HEK293 (cell line): ENCODE results near the gene SRSF6.

ENCODE experiments used
- FEZF1 ChIP-seq: fragments of 450-650 bp; formaldehyde crosslinking; IDR thresholded peaks from 2 replicates; pipeline ENCODE4 v1.5.1; 2016; ENCODE audit warnings: missing biosample characterization, missing genetic modification characterization
- SALL2 ChIP-seq: fragments of 450-650 bp; formaldehyde crosslinking; IDR thresholded peaks from 2 replicates; pipeline ENCODE4 v1.5.0; 2017; ENCODE audit warnings: missing biosample characterization, mild to moderate bottlenecking, missing genetic modification characterization, borderline replicate concordance
- SETDB1 ChIP-seq: IDR thresholded peaks from one replicate; pipeline ENCODE4 v1.6.1; 2017; ENCODE audit warnings: mild to moderate bottlenecking, low read length, moderate library complexity, mixed read lengths; ENCODE audit not compliant: insufficient read length
- SP3 ChIP-seq: fragments of 450-650 bp; formaldehyde crosslinking; IDR thresholded peaks from 2 replicates; pipeline ENCODE4 v1.5.1; 2016; ENCODE audit warnings: missing biosample characterization, missing genetic modification characterization
- SP7 ChIP-seq: fragments of 450-650 bp; formaldehyde crosslinking; IDR thresholded peaks from 2 replicates; pipeline ENCODE4 v1.5.1; 2016; ENCODE audit warnings: missing biosample characterization, missing genetic modification characterization
- TSHZ1 ChIP-seq: fragments of 450-650 bp; formaldehyde crosslinking; IDR thresholded peaks from 2 replicates; pipeline ENCODE4 v1.5.1; 2016; ENCODE audit warnings: missing biosample characterization, missing genetic modification characterization, borderline replicate concordance
- YY2 ChIP-seq: fragments of 450-650 bp; formaldehyde crosslinking; IDR thresholded peaks from 2 replicates; pipeline ENCODE4 v1.5.1; 2016; ENCODE audit warnings: missing biosample characterization, missing genetic modification characterization
- ZBTB1 ChIP-seq: fragments of 450-650 bp; formaldehyde crosslinking; IDR thresholded peaks from 2 replicates; pipeline ENCODE4 v1.5.1; 2016; ENCODE audit warnings: missing biosample characterization, missing genetic modification characterization
- ZBTB26 ChIP-seq: fragments of 450-650 bp; formaldehyde crosslinking; optimal IDR thresholded peaks from 2 replicates; pipeline ENCODE3; 2016; ENCODE audit warnings: missing biosample characterization, mild to moderate bottlenecking, missing genetic modification characterization
- ZEB2 ChIP-seq: fragments of 450-650 bp; formaldehyde crosslinking; IDR thresholded peaks from 2 replicates; pipeline ENCODE4 v1.5.1; 2016; ENCODE audit warnings: missing biosample characterization, missing genetic modification characterization
- ZFP37 ChIP-seq: fragments of 450-650 bp; formaldehyde crosslinking; IDR thresholded peaks from 2 replicates; pipeline ENCODE4 v1.5.1; 2016; ENCODE audit warnings: missing biosample characterization, missing genetic modification characterization
- ZFP69B ChIP-seq: fragments of 450-650 bp; formaldehyde crosslinking; IDR thresholded peaks from 2 replicates; pipeline ENCODE4 v1.5.1; 2016; ENCODE audit warnings: missing biosample characterization, missing genetic modification characterization
- ZIC2 ChIP-seq: fragments of 450-650 bp; formaldehyde crosslinking; IDR thresholded peaks from 2 replicates; pipeline ENCODE4 v1.5.1; 2016; ENCODE audit warnings: missing biosample characterization, missing genetic modification characterization
- ZNF10 ChIP-seq: fragments of 450-650 bp; formaldehyde crosslinking; IDR thresholded peaks from 2 replicates; pipeline ENCODE4 v1.5.1; 2017; ENCODE audit warnings: missing biosample characterization, missing genetic modification characterization
- ZNF121 ChIP-seq: fragments of 450-650 bp; formaldehyde crosslinking; IDR thresholded peaks from 2 replicates; pipeline ENCODE4 v1.5.1; 2016; ENCODE audit warnings: missing biosample characterization, missing genetic modification characterization
- ZNF133 ChIP-seq: fragments of 450-650 bp; formaldehyde crosslinking; IDR thresholded peaks from 2 replicates; pipeline ENCODE4 v1.5.1; 2016; ENCODE audit warnings: missing biosample characterization, missing genetic modification characterization
- ZNF146 ChIP-seq: fragments of 450-650 bp; formaldehyde crosslinking; IDR thresholded peaks from 2 replicates; pipeline ENCODE4 v1.5.1; 2016; ENCODE audit warnings: missing biosample characterization, missing genetic modification characterization
- ZNF16 ChIP-seq: fragments of 450-650 bp; formaldehyde crosslinking; IDR thresholded peaks from 2 replicates; pipeline ENCODE4 v1.5.1; 2016; ENCODE audit warnings: low read depth, missing biosample characterization, missing genetic modification characterization
- ZNF184 ChIP-seq: fragments of 450-650 bp; IDR thresholded peaks from 2 replicates; pipeline ENCODE4 v1.5.1; 2018; ENCODE audit warnings: missing biosample characterization, mild to moderate bottlenecking, missing genetic modification characterization
- ZNF221 ChIP-seq: fragments of 450-650 bp; formaldehyde crosslinking; IDR thresholded peaks from 2 replicates; pipeline ENCODE4 v1.5.1; 2017; ENCODE audit warnings: missing biosample characterization, missing genetic modification characterization, borderline replicate concordance
- ZNF354C ChIP-seq: fragments of 450-650 bp; formaldehyde crosslinking; IDR thresholded peaks from 2 replicates; pipeline ENCODE4 v1.5.1; 2016; ENCODE audit warnings: missing biosample characterization, missing genetic modification characterization, low read depth, borderline replicate concordance
- ZNF366 ChIP-seq: fragments of 450-650 bp; formaldehyde crosslinking; conservative IDR thresholded peaks from 2 replicates; pipeline ENCODE4 v1.5.1; 2016; ENCODE audit warnings: missing biosample characterization, missing genetic modification characterization
- ZNF473 ChIP-seq: fragments of 450-650 bp; formaldehyde crosslinking; IDR thresholded peaks from 2 replicates; pipeline ENCODE4 v1.5.1; 2017; ENCODE audit warnings: missing biosample characterization, missing genetic modification characterization
- ZNF48 ChIP-seq: fragments of 450-650 bp; formaldehyde crosslinking; IDR thresholded peaks from 2 replicates; pipeline ENCODE4 v1.5.1; 2016; ENCODE audit warnings: missing biosample characterization, missing genetic modification characterization
- ZNF521 ChIP-seq: fragments of 450-650 bp; formaldehyde crosslinking; IDR thresholded peaks from 2 replicates; pipeline ENCODE4 v1.5.1; 2017; ENCODE audit warnings: missing biosample characterization, mild to moderate bottlenecking, missing genetic modification characterization
- ZNF560 ChIP-seq: fragments of 450-650 bp; formaldehyde crosslinking; IDR thresholded peaks from 2 replicates; pipeline ENCODE4 v1.5.1; 2017; ENCODE audit warnings: missing biosample characterization, missing genetic modification characterization, borderline replicate concordance
- ZNF561 ChIP-seq: fragments of 450-650 bp; IDR thresholded peaks from 2 replicates; pipeline ENCODE4 v1.5.1; 2018; ENCODE audit warnings: missing biosample characterization, missing genetic modification characterization, borderline replicate concordance
- ZNF571 ChIP-seq: fragments of 450-650 bp; formaldehyde crosslinking; IDR thresholded peaks from 2 replicates; pipeline ENCODE4 v1.5.0; 2017; ENCODE audit warnings: missing biosample characterization, missing genetic modification characterization
- ZNF610 ChIP-seq: fragments of 450-650 bp; formaldehyde crosslinking; IDR thresholded peaks from 2 replicates; pipeline ENCODE4 v1.5.1; 2016; ENCODE audit warnings: missing biosample characterization, missing genetic modification characterization, borderline replicate concordance
- ZNF621 ChIP-seq: fragments of 450-650 bp; formaldehyde crosslinking; IDR thresholded peaks from 2 replicates; pipeline ENCODE4 v1.5.1; 2017; ENCODE audit warnings: missing biosample characterization, missing genetic modification characterization
- ZNF645 ChIP-seq: fragments of 450-650 bp; formaldehyde crosslinking; IDR thresholded peaks from 2 replicates; pipeline ENCODE4; 2016; ENCODE audit warnings: missing biosample characterization, missing genetic modification characterization
- ZNF658 ChIP-seq: fragments of 450-650 bp; formaldehyde crosslinking; IDR thresholded peaks from 2 replicates; pipeline ENCODE4; 2016; ENCODE audit warnings: missing biosample characterization, missing genetic modification characterization
- ZNF776 ChIP-seq: fragments of 450-650 bp; formaldehyde crosslinking; IDR thresholded peaks from 2 replicates; pipeline ENCODE4 v1.5.0; 2017; ENCODE audit warnings: missing biosample characterization, missing genetic modification characterization, borderline replicate concordance
- ZNF830 ChIP-seq: fragments of 450-650 bp; IDR thresholded peaks from 2 replicates; pipeline ENCODE4 v1.5.0; 2018; ENCODE audit warnings: missing biosample characterization, missing genetic modification characterization, low read depth, mild to moderate bottlenecking, moderate library complexity

The SRSF6 gene

GRCh38 chr20:43457640-43458421 is at the start of gene SRSF6 (continued):
- TF ChIP-seq ZNF830 (tag by site-specific recombination): no peak
- no peak for TF ChIP-seq ZNF521 (tag by site-specific recombination)
- TF ChIP-seq ZNF354C (tag by site-specific recombination): no peak
- 0 out of 2 replicates have a peak, but pooled peaks have one; percentile 50 for TF ChIP-seq ZFP69B (tag by site-specific recombination)
- TF ChIP-seq ZNF645 (tag by site-specific recombination): peak; percentile 82; the same call in 1 of the 2 replicates
- TF ChIP-seq ZIC2: no peak
- no peak for TF ChIP-seq ZNF571
- no peak for TF ChIP-seq ZNF366 (tag by site-specific recombination)
- TF ChIP-seq SETDB1: no peak
- no peak for TF ChIP-seq ZNF560 (tag by site-specific recombination)
- TF ChIP-seq ZBTB26: peak; percentile 96
- TF ChIP-seq ZNF621 (tag by site-specific recombination): no peak
- peak; percentile 85 for TF ChIP-seq SP7 (tag by site-specific recombination)
- TF ChIP-seq TSHZ1 (tag by site-specific recombination): 0 out of 2 replicates have a peak, but pooled peaks have one; percentile 24
- TF ChIP-seq ZNF16 (tag by site-specific recombination): no peak
- peak; percentile 81 for TF ChIP-seq ZNF561
- TF ChIP-seq ZNF658 (tag by site-specific recombination): no peak
- no peak for TF ChIP-seq ZNF776 (tag by site-specific recombination)
- TF ChIP-seq YY2: peak; percentile 76; the same call in 1 of the 2 replicates
- TF ChIP-seq ZEB2: peak; percentile 80; the same call in 1 of the 2 replicates
- no peak for TF ChIP-seq ZNF10 (tag by site-specific recombination)
- peak; percentile 80; the same call in 1 of the 2 replicates for TF ChIP-seq ZBTB1 (tag by site-specific recombination)
- TF ChIP-seq ZNF133 (tag by site-specific recombination): no peak
- no peak for TF ChIP-seq ZNF473 (tag by site-specific recombination)
- TF ChIP-seq FEZF1: no peak
- peak; percentile 32; the same call in 1 of the 2 replicates for TF ChIP-seq ZNF146 (tag by site-specific recombination)
- TF ChIP-seq ZNF121: no peak
- TF ChIP-seq SP3: peak; percentile 65
- peak; percentile 71; the same call in 1 of the 2 replicates for TF ChIP-seq ZNF610 (tag by site-specific recombination)
- TF ChIP-seq ZNF221 (tag by site-specific recombination): no peak
- no peak for TF ChIP-seq ZNF48
- no peak for TF ChIP-seq SALL2
- TF ChIP-seq ZFP37: peak; percentile 94; the same call in 1 of the 2 replicates
- TF ChIP-seq ZNF184 (tag by site-specific recombination): peak; percentile 42; the same call in 1 of the 2 replicates
